Suprapubic skin (tissue), 4 donors: Measurements from ENCODE around the gene SPTB. TPM values are rescaled to one million over a fixed set of nuclear protein-coding genes. Genes with fewer than 3 reads are reported as not detected.

Experiments
- DNase-seq, 2 donors: peaks; one replicate each; pipeline ENCODE4 v3.0.0-alpha.2; 2019; ENCODE audit warnings: low spot score in 2 of 2
- H3K27ac ChIP-seq: fragments of 200-600 bp; sonication (generic); one replicate; pipeline ENCODE4 v1.5.1; 2019
- H3K27me3 ChIP-seq: fragments of 200-600 bp; sonication (generic); one replicate; pipeline ENCODE4 v1.5.1; 2019
- H3K36me3 ChIP-seq: fragments of 200-600 bp; sonication (generic); one replicate; pipeline ENCODE4 v1.5.1; 2019
- H3K4me1 ChIP-seq: fragments of 200-600 bp; sonication (generic); one replicate; pipeline ENCODE4 v1.5.1; 2019
- H3K4me3 ChIP-seq: fragments of 200-600 bp; sonication (generic); one replicate; pipeline ENCODE4 v1.5.1; 2019; ENCODE audit warnings: mild to moderate bottlenecking
- H3K9me3 ChIP-seq: fragments of 200-600 bp; sonication (generic); one replicate; pipeline ENCODE4 v1.5.1; 2019
- EP300 ChIP-seq: sonication (generic); formaldehyde crosslinking; IDR thresholded peaks from one replicate; pipeline ENCODE4 v1.6.1; 2017; ENCODE audit warnings: antibody characterized with exemption
- POLR2A ChIP-seq, 2 donors: fragments of 450-650 bp; IDR thresholded peaks; one replicate each; pipeline ENCODE4 v1.6.1; 2017; ENCODE audit warnings: antibody characterized with exemption in 2 of 2, mild to moderate bottlenecking in 2 of 2, moderate library complexity in 2 of 2
- POLR2AphosphoS5 ChIP-seq, 3 donors: sonication (generic); formaldehyde crosslinking; IDR thresholded peaks; one replicate each; pipeline ENCODE4 v1.6.1; 2017; ENCODE audit warnings: antibody characterized with exemption in 3 of 3
- WGBS: methylation state at CpG from one replicate; pipeline ENCODE4 v1.1.5; 2018; 5-methylcytosine and 5-hydroxymethylcytosine counted together
- total RNA-seq, 4 donors: library from RNA; depleted of rRNA; stranded (reverse); fragments of >200 nt; gene quantifications; one replicate each; pipeline ENCODE4 v1.1.0, GENCODE V29; 2016
- TF ChIP-seq, protein P1 (sequence below), 2 donors: fragments of 200-600 bp in 1 of 2; fragments of 450-650 bp in 1 of 2; sonication (generic) in 1 of 2; IDR thresholded peaks; one replicate each; pipeline ENCODE4 v1.5.1; 2016 to 2019; ENCODE audit warnings: antibody characterized with exemption in 2 of 2, mild to moderate bottlenecking in 1 of 2, moderate library complexity in 1 of 2

The SPTB gene
- total RNA-seq, 4 donors from 2014 or later: 0.44 to 2.4 (median 0.54) TPM

DNA sequence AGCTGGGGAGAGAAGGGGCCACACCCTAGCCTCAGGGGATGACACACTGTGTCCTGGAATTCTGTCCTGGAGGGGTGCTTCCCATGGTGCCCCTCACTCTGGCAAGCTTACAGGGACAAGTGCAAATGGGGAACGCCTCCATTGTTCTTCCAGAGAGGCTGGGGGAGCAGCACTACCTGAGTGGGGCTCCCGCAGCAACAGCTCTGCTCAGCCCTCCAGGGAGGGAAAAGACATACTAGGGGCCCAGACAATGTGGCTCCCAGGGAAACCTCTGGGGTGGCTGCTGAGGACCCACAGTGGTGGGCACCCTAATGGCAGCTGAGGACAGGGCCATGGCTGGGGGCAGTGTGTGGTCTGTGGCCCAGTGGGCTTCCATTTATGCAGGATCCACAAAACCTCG is 106.1 kb downstream of the SPTB start:
- H3K4me3 ChIP-seq: no peak overlapping the region
- 100% methylated on average over 1 of the region's 3 CpGs for WGBS
- no peaks in the 10 kb centered on the region for H3K27me3 ChIP-seq
- TF ChIP-seq POLR2AphosphoS5 (IDR thresholded peaks at IDR 0.05): no peak
- TF ChIP-seq EP300: no peak
- no peak for TF ChIP-seq POLR2A (IDR thresholded peaks at IDR 0.05)
- TF ChIP-seq, protein P1, sequence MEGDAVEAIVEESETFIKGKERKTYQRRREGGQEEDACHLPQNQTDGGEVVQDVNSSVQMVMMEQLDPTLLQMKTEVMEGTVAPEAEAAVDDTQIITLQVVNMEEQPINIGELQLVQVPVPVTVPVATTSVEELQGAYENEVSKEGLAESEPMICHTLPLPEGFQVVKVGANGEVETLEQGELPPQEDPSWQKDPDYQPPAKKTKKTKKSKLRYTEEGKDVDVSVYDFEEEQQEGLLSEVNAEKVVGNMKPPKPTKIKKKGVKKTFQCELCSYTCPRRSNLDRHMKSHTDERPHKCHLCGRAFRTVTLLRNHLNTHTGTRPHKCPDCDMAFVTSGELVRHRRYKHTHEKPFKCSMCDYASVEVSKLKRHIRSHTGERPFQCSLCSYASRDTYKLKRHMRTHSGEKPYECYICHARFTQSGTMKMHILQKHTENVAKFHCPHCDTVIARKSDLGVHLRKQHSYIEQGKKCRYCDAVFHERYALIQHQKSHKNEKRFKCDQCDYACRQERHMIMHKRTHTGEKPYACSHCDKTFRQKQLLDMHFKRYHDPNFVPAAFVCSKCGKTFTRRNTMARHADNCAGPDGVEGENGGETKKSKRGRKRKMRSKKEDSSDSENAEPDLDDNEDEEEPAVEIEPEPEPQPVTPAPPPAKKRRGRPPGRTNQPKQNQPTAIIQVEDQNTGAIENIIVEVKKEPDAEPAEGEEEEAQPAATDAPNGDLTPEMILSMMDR (IDR thresholded peaks at IDR 0.05): no peak
- H3K27ac ChIP-seq: no peak overlapping the region
- no peaks in the 10 kb centered on the region for H3K9me3 ChIP-seq
- DNase-seq: no peak
- H3K36me3 ChIP-seq: no peaks in the 10 kb centered on the region
- H3K4me1 ChIP-seq: no peaks in the 10 kb centered on the region

DNA sequence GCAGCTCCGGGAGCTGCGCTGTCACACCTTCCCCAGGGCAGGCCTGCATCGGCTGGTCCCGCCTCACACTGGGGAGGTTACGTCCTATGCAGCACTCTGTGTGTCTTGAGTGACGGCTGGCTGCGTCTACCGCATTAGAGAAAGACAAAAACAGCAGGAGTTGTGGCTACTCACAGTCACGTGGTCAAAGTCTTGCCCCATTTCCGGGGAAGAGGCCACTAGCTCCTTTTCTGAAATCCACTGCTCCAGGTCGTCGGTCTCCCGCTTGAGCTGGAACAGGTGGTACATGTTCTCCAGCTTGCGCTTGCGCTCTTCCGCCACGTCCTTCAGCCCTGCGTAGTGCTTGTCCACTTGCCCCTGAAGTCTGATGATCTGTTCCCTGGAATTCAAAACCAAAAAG is 106.7 kb downstream of the SPTB start:
- DNase-seq: no peak
- Histone ChIP-seq H3K27ac (no peak overlapping the region), H3K9me3 (no peaks in the 10 kb centered on the region), H3K27me3 (no peaks in the 10 kb centered on the region), H3K4me1 (no peaks in the 10 kb centered on the region), H3K4me3 (no peak overlapping the region), H3K36me3 (no peaks in the 10 kb centered on the region)
- WGBS: 92% methylated on average over 14 of the region's 18 CpGs
- TF ChIP-seq, protein P1 (IDR thresholded peaks at IDR 0.05): no peak
- TF ChIP-seq POLR2A (IDR thresholded peaks at IDR 0.05) (no peak), POLR2AphosphoS5 (IDR thresholded peaks at IDR 0.05) (no peak)

DNA sequence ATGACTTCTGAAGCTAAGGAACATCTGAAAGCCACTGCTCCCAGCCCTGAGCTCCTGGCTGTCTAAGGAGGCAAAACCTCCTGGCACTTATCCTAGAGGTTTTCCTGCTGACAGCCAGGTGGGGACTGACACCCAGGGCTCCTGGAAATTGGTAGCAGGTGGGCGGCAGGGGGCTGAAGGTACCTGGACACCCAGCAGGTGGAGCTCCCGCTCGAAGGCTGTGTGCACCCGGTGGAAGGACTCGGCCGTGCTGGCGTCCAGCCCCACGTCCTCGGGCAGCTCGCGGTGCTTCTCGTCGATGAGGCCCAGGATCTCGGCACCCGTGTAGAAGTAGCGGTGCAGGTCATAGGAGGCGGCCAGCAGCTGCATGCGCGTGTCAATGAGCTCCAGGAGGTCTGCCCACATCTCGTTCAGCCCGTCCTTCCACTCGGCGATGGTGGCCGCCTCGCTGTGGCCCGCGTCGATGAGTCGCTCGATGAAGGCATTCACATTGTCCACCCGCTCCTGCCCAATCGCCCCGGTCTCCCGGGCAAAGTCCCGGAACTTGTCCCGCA is 107.2 kb downstream of the SPTB start:
- Histone ChIP-seq H3K9me3 (no peaks in the 10 kb centered on the region), H3K4me3 (no peak overlapping the region), H3K36me3 (no peaks in the 10 kb centered on the region), H3K27ac (no peak overlapping the region), H3K27me3 (no peaks in the 10 kb centered on the region), H3K4me1 (no peaks in the 10 kb centered on the region)
- no peak for TF ChIP-seq POLR2A (IDR thresholded peaks at IDR 0.05)
- no peak for TF ChIP-seq EP300
- TF ChIP-seq, protein P1 (IDR thresholded peaks at IDR 0.05): no peak
- no peak for TF ChIP-seq POLR2AphosphoS5 (IDR thresholded peaks at IDR 0.05)
- WGBS: 95% methylated on average over 24 of the region's 36 CpGs
- DNase-seq: no peak

DNA sequence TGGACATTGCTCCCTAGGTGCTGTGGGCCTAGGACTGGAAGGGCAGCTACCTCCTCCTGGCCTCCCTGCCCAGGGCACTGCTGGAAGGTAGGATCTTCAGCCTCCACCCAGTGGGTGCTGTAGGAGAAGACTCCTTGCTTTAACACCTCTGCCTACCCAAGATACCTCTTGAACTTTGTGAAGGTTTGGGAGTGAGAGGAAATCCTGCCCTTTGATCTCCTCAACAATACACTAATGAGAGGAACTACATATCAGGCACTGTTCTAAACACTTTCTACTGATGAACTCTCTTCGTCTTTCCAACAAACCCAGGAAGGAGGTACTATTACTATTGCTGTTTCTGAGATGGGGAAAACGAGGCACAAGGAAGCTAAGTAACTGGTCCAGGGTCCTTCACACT is 108.5 kb downstream of the SPTB start:
- H3K27me3 ChIP-seq: no peaks in the 10 kb centered on the region
- H3K9me3 ChIP-seq: no peaks in the 10 kb centered on the region
- no peak overlapping the region for H3K27ac ChIP-seq
- TF ChIP-seq POLR2AphosphoS5 (IDR thresholded peaks at IDR 0.05): no peak
- no peak for TF ChIP-seq POLR2A (IDR thresholded peaks at IDR 0.05)
- no peak for TF ChIP-seq EP300
- TF ChIP-seq, protein P1 (IDR thresholded peaks at IDR 0.05): no peak
- no peaks in the 10 kb centered on the region for H3K36me3 ChIP-seq
- no peak for DNase-seq
- no peaks in the 10 kb centered on the region for H3K4me1 ChIP-seq
- WGBS: 73% methylated on average over 2 of the region's 2 CpGs
- no peak overlapping the region for H3K4me3 ChIP-seq

DNA sequence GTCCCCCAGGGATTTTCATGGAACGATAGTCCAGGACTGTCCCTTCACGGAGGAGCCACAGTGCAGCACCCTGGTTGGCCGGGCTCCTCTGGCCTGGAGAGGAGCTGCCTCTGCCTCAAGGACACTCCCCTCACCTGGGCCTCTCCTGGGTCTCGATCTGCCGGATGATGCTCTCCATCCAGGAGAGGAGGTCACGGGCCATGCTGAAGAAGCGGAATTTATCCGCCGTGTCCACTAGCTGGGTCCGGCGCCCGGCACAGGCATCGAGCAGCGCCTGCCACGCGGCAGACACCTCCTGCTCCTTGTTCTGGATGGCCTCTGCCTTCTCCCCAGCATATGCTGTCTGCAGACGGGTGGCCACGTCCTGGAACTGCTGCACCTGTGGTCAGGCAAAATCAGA is 109.0 kb downstream of the SPTB start:
- 96% methylated on average over 15 of the region's 18 CpGs for WGBS
- TF ChIP-seq EP300: no peak
- TF ChIP-seq, protein P1 (IDR thresholded peaks at IDR 0.05): no peak
- no peak for TF ChIP-seq POLR2A (IDR thresholded peaks at IDR 0.05)
- TF ChIP-seq POLR2AphosphoS5 (IDR thresholded peaks at IDR 0.05): no peak
- Histone ChIP-seq H3K4me3 (no peak overlapping the region), H3K27me3 (no peaks in the 10 kb centered on the region), H3K27ac (no peak overlapping the region), H3K36me3 (no peaks in the 10 kb centered on the region), H3K4me1 (no peaks in the 10 kb centered on the region), H3K9me3 (no peaks in the 10 kb centered on the region)
- no peak for DNase-seq
